Ammon's horn (tissue), 1 donor: ENCODE data around the gene LAPTM5.

Source experiments
- DNase-seq: peaks from one replicate; pipeline ENCODE4 v3.0.0-alpha.2; 2016; ENCODE audit warnings: low spot score

Gene LAPTM5

GRCh38 chr1:30742300-30742962 lies 15.1 kb downstream of the LAPTM5 start:
- no peak for DNase-seq

DNA sequence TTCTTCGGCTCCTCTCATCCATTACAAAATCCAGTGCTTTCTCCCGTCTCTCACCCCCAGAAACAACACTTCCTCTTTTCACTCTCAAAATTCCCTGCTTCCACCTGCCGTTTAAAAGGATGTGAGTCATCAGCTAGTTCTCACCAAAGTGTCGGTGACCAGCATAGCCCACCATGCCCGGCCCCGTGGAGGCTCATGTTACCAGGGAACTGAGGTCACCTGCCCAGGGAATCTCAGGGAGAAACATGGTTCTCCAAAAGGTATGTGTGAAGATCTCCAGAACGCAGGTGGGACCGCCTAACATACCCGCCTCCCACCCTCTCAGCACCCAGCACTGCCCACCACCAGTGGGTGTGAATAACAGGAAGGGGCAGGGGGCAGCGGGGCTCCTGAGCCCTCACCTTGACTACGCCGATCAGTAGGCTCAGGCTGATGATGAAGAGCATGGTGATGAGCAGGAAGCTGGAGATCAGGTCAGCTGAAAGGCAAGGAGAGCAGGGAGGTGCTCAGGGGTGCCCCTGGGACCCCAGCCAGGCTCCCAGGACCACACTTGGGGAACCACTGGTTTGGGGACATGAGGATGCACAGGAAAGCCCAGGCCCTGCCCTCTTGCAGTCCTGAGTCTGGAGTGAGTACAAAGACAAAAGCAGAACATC lies 16.2 kb downstream of the LAPTM5 start:
- DNase-seq, result no peak

GRCh38 chr1:30740251-30741238 lies 17.0 kb downstream of the LAPTM5 start:
- DNase-seq, result no peak

GRCh38 chr1:30739601-30740000 lies 18.0 kb downstream of the LAPTM5 start:
- no peak for DNase-seq

- DNase-seq, result no peak
Measured at GRCh38 chr1:30738715-30739559, 18.6 kb downstream of the LAPTM5 start.

DNA sequence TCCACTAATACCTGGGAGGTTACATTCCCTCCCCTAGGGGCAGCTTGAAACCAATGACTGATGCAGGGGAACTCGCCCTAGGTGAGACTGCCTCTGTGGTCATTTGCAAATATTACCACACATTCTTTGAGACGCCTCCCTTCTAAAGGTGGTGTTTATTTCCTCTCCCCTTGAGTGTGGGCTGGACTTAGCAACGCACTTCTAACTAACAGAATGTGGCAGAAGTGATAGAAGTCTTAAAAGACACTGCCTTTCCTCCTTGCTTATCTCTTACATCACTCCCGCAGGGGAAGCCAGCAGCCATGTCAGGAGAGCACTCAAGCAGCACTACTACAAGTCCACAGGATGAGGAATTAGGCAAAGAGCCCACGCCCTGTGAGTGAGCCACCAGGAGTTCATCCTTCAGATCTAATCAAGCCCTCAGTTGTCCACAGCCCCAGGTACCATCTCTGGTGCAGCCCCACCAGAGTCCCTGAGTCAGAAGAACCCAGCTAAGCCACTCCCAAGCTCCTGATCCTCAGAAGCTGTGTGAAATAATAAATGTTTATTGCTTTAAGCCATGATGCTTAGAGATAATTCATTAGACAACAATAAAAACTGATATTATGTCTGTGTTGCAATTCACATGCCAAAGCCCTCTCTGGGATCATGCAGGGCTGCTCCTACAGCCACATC lies 19.4 kb downstream of the LAPTM5 start:
- DNase-seq, result no peak

GRCh38 chr1:30737357-30738039 lies 20.1 kb downstream of the LAPTM5 start:
- no peak for DNase-seq

DNA sequence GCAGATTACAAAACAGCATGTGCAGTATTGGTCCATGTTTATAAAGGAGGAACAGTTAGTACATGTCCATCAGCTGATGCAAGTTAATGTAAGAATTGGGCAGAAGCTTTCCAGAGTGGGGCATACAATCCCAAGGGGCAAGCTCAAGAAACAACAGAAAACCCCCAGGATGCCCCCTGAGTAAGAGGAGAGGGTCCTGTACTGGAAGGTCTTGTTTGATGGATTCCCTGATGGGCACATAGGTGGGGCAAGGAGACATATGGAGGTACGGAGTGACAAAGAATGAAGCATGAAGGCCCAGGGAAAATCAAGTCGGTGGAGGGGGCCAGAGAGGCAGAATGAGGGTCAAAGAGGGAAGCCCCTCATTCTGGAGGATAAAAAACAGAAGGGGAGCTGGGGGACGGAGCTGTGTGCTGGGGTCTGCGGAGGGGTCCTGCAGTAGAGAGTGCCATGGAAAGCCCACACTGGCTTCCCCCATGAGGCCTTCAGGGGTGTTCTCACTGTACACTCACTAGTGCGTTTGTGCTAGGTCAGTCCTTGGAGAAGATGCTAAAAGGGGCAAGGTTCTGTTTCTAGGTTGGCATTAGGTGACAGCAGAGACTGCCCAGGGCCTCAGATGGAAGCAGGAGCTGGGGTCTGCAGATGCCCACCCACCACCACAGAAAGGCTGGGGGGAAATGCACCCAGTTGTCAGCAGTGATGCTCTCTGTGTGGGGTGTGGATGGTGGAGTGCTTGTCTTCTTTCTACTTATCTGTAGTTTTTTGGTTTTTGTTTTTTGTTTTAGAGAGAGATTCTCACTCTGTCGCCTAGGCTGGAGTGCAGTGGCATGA lies 21.7 kb downstream of the LAPTM5 start:
- DNase-seq, result no peak

GRCh38 chr1:30735124-30735523 lies 22.4 kb downstream of the LAPTM5 start:
- no peak for DNase-seq

GRCh38 chr1:30734580-30734979 lies 23.0 kb downstream of the LAPTM5 start:
- no peak for DNase-seq

- DNase-seq, result no peak
Measured at GRCh38 chr1:30734106-30734505, 23.5 kb downstream of the LAPTM5 start.

DNA sequence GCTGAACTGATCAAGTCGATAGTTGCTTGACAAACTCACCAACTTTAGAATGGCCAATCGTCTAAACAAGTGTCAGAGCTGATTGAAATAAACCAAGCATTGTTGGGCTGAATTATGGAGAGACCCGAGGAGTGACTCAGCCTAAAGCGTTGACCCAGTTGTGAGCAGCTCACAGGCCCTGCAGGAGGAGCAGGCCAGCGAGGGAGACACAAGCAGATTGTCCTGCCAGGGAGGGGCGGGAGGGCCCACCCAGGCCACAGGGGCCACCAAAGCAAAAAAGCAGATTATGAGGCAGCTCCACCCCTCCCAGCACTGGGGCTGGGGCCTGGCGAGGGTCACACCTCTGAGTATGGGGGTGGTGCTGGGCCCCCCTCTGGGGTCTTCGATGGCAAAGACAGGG lies 24.1 kb downstream of the LAPTM5 start:
- DNase-seq, result no peak

DNA sequence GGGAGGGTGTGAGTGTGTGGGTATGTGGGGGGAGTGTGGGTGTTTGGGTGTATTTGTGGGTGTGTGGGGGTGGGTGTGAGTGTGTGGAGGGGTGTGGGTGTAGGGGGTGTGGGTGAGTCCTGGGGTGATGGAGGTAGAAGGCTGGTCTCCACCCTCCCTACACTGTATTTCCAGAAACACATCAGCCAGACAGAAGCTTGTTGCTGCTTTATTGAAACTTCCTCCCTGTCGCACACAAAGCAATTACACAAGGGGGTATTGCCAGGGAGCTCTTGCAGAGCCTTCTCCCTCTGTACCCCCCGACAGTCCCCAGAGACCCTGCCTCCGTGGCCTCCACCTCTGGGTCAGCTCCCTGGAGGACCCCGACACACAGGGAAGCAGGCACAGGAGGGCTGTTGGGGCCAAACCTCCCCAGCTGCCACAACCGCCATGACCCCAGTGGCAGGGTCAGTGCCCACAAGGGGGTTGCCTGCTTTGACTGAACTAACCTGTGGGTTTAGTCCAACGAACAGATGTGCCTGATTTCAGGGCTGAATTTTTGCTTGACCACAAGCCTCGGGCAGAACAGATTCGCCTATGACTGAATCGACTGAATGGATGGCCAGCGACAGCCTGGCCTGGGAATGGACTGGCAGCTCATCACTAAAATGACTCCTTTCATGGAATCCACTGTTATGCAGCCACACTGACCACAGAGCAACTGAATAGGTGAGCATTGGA lies 25.1 kb downstream of the LAPTM5 start:
- no peak for DNase-seq

DNA sequence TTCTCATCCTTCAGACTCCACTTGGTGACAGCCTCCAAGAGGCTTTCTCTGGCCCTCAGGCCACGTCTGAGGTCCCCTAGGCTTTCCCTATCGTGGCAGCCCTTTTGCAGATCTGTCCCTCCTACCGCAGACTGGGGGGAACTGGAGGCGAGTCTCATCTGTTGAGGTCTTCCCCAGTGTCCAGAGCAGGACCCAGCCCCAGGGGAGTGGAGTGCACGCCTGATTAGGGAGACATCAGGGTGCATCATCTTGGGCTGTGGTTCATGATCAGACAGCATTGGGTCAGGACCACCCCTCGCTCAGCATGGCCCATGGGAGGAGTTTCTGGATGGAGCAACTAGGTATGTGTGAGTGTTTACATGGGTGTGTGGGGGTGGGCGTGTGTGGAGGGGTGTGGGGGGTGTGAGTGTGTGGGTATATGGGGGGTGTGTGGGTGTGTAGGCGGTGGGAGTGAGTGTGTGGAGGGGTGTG lies 25.7 kb downstream of the LAPTM5 start:
- DNase-seq, result no peak

- DNase-seq, result no peak
Measured at GRCh38 chr1:30731109-30731805, 26.3 kb downstream of the LAPTM5 start.

GRCh38 chr1:30730346-30731108 lies 27.0 kb downstream of the LAPTM5 start:
- DNase-seq, result peak; percentile 52

- no peak for DNase-seq
Measured at GRCh38 chr1:30729901-30730300, 27.7 kb downstream of the LAPTM5 start.
